Sigmoid colon (tissue), 4 donors: ENCODE results near the gene SLC7A7.
"Not testable (repeated sequence)": the region's sequence is repeated elsewhere in the genome, so short reads cannot be mapped to it uniquely, and the experiment has no call there.

Source experiments
- POLR2AphosphoS5 ChIP-seq, 4 donors: sonication (generic); formaldehyde crosslinking; IDR thresholded peaks; one replicate each; pipeline ENCODE4 v1.6.1; 2017; ENCODE audit warnings: antibody characterized with exemption in 4 of 4
- TF ChIP-seq, protein P1 (sequence below), 4 experiments: fragments of 450-650 bp in 3 of 4; fragments of 200-600 bp in 1 of 4; IDR thresholded peaks; one replicate each; pipeline ENCODE4 v1.5.1; 2016 to 2019; ENCODE audit warnings: antibody characterized with exemption in 4 of 4, mild to moderate bottlenecking in 3 of 4, moderate library complexity in 2 of 4

DNA sequence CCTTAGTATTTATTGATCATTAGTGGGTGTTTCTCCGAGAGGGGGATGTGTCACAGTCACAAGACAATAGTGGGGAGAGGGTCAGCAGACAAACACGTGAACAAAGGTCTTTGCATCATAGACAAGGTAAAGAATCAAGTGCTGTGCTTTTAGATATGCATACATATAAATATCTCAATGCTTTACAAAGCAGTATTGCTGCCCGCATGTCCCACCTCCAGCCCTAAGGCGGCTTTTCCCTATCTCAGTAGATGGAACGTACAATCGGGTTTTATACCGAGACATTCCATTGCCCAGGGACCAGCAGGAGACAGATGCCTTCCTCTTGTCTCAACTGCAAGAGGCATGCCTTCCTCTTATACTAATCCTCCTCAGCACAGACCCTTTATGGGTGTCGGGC is 90.4 kb downstream of the SLC7A7 start:
- TF ChIP-seq, protein P1, sequence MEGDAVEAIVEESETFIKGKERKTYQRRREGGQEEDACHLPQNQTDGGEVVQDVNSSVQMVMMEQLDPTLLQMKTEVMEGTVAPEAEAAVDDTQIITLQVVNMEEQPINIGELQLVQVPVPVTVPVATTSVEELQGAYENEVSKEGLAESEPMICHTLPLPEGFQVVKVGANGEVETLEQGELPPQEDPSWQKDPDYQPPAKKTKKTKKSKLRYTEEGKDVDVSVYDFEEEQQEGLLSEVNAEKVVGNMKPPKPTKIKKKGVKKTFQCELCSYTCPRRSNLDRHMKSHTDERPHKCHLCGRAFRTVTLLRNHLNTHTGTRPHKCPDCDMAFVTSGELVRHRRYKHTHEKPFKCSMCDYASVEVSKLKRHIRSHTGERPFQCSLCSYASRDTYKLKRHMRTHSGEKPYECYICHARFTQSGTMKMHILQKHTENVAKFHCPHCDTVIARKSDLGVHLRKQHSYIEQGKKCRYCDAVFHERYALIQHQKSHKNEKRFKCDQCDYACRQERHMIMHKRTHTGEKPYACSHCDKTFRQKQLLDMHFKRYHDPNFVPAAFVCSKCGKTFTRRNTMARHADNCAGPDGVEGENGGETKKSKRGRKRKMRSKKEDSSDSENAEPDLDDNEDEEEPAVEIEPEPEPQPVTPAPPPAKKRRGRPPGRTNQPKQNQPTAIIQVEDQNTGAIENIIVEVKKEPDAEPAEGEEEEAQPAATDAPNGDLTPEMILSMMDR (IDR thresholded peaks at IDR 0.05) = not testable (repeated sequence)
- TF ChIP-seq POLR2AphosphoS5 (IDR thresholded peaks at IDR 0.05) = not testable (repeated sequence)
